Muscle layer of colon (tissue), 2 donors: ENCODE data around the gene ELL2.

ENCODE experiments used
- H3K27ac ChIP-seq: one replicate; pipeline ENCODE4 v1.7.0; 2013; ENCODE audit warnings: low read depth, mild to moderate bottlenecking, low read length, moderate library complexity
- H3K27me3 ChIP-seq, 2 donors: one replicate each; pipeline ENCODE4 v1.7.0; 2013; ENCODE audit warnings: low read length in 2 of 2, mild to moderate bottlenecking in 2 of 2; ENCODE audit not compliant: insufficient read depth in 2 of 2, control insufficient read depth in 1 of 2
- H3K36me3 ChIP-seq: one replicate; pipeline ENCODE4 v1.7.0; 2013; ENCODE audit warnings: mild to moderate bottlenecking, low read length; ENCODE audit not compliant: insufficient read depth
- H3K4me1 ChIP-seq: one replicate; pipeline ENCODE4 v1.7.0; 2013; ENCODE audit warnings: mild to moderate bottlenecking, low read length; ENCODE audit not compliant: insufficient read depth
- H3K4me3 ChIP-seq, 2 donors: one replicate each; pipeline ENCODE4 v1.7.0; 2013; ENCODE audit warnings: low read length in 2 of 2, low read depth in 1 of 2, mild to moderate bottlenecking in 1 of 2, moderate library complexity in 1 of 2
- H3K9ac ChIP-seq: one replicate; pipeline ENCODE4 v1.7.0; 2013; ENCODE audit warnings: low read length
- H3K9me3 ChIP-seq: one replicate; pipeline ENCODE4 v1.7.0; 2013; ENCODE audit warnings: mild to moderate bottlenecking, low read length
- donor health status: abdominal sarcoma.
- donor health status: Adenocarcinoma of cecum.

Gene ELL2

GRCh38 chr5:95925378-95925744 lies 36.3 kb downstream of the ELL2 start:
- Histone ChIP-seq H3K27me3 (no peaks in the 10 kb centered on the region), H3K4me1 (peaks cover 10% of the 10 kb centered on the region), H3K9ac (no peak overlapping the region), H3K27ac (no peak overlapping the region), H3K4me3 (no peak overlapping the region), H3K9me3 (no peaks in the 10 kb centered on the region), H3K36me3 (no peaks in the 10 kb centered on the region)

- Histone ChIP-seq H3K4me3 (no peak overlapping the region), H3K9me3 (no peaks in the 10 kb centered on the region), H3K36me3 (no peaks in the 10 kb centered on the region), H3K4me1 (peaks cover 10% of the 10 kb centered on the region), H3K9ac (no peak overlapping the region), H3K27me3 (no peaks in the 10 kb centered on the region), H3K27ac (no peak overlapping the region)
These were observed 36.8 kb downstream of the ELL2 start for GRCh38 chr5:95924720-95925377.

- Histone ChIP-seq H3K36me3 (no peaks in the 10 kb centered on the region), H3K27ac (no peak overlapping the region), H3K4me1 (peaks cover 10% of the 10 kb centered on the region)
These were observed 37.6 kb downstream of the ELL2 start for GRCh38 chr5:95923918-95924544.

GRCh38 chr5:95922798-95923197 lies 38.9 kb downstream of the ELL2 start:
- H3K36me3 ChIP-seq = no peaks in the 10 kb centered on the region
- H3K4me3 ChIP-seq = no peak overlapping the region
- no peak overlapping the region for H3K27ac ChIP-seq
- no peaks in the 10 kb centered on the region for H3K27me3 ChIP-seq
- H3K9ac ChIP-seq = no peak overlapping the region
- H3K9me3 ChIP-seq = no peaks in the 10 kb centered on the region
- no peaks in the 10 kb centered on the region for H3K4me1 ChIP-seq

More at GRCh38 chr5:95923918-95924544, 37.6 kb downstream of the ELL2 start:
- Histone ChIP-seq H3K9me3 (no peaks in the 10 kb centered on the region), H3K27me3 (no peaks in the 10 kb centered on the region), H3K9ac (no peak overlapping the region), H3K4me3 (no peak overlapping the region)

- no peaks in the 10 kb centered on the region for H3K27me3 ChIP-seq
- no peak overlapping the region for H3K9ac ChIP-seq
- H3K9me3 ChIP-seq = no peaks in the 10 kb centered on the region
- H3K4me3 ChIP-seq = no peak overlapping the region
- no peak overlapping the region for H3K27ac ChIP-seq
- H3K4me1 ChIP-seq = no peaks in the 10 kb centered on the region
- no peaks in the 10 kb centered on the region for H3K36me3 ChIP-seq
These were observed 40.1 kb downstream of the ELL2 start for GRCh38 chr5:95921501-95921900.

GRCh38 chr5:95920822-95921221 lies 40.8 kb downstream of the ELL2 start:
- Histone ChIP-seq H3K27me3 (no peaks in the 10 kb centered on the region), H3K27ac (no peak overlapping the region), H3K9me3 (no peaks in the 10 kb centered on the region), H3K4me1 (no peaks in the 10 kb centered on the region), H3K9ac (no peak overlapping the region), H3K36me3 (no peaks in the 10 kb centered on the region), H3K4me3 (no peak overlapping the region)

- no peaks in the 10 kb centered on the region for H3K27me3 ChIP-seq
- no peaks in the 10 kb centered on the region for H3K4me1 ChIP-seq
- H3K36me3 ChIP-seq = no peaks in the 10 kb centered on the region
- no peak overlapping the region for H3K27ac ChIP-seq
- H3K9me3 ChIP-seq = no peaks in the 10 kb centered on the region
- no peak overlapping the region for H3K4me3 ChIP-seq
- H3K9ac ChIP-seq = no peak overlapping the region
These were observed 42.0 kb downstream of the ELL2 start for GRCh38 chr5:95919658-95920057.

- Histone ChIP-seq H3K27ac (no peak overlapping the region), H3K36me3 (no peaks in the 10 kb centered on the region), H3K9ac (no peak overlapping the region), H3K9me3 (no peaks in the 10 kb centered on the region), H3K4me3 (no peak overlapping the region), H3K4me1 (no peaks in the 10 kb centered on the region), H3K27me3 (no peaks in the 10 kb centered on the region)
These were observed 43.1 kb downstream of the ELL2 start for GRCh38 chr5:95918421-95919006.

- no peaks in the 10 kb centered on the region for H3K36me3 ChIP-seq
- no peaks in the 10 kb centered on the region for H3K9me3 ChIP-seq
- no peak overlapping the region for H3K4me3 ChIP-seq
- H3K4me1 ChIP-seq = no peaks in the 10 kb centered on the region
- no peaks in the 10 kb centered on the region for H3K27me3 ChIP-seq
- no peak overlapping the region for H3K9ac ChIP-seq
- no peak overlapping the region for H3K27ac ChIP-seq
These were observed 44.4 kb downstream of the ELL2 start for GRCh38 chr5:95917207-95917606.

GRCh38 chr5:95916687-95917085 lies 45.0 kb downstream of the ELL2 start:
- Histone ChIP-seq H3K4me3 (no peak overlapping the region), H3K27ac (no peak overlapping the region), H3K9me3 (no peaks in the 10 kb centered on the region), H3K9ac (no peak overlapping the region), H3K27me3 (no peaks in the 10 kb centered on the region), H3K36me3 (no peaks in the 10 kb centered on the region), H3K4me1 (no peaks in the 10 kb centered on the region)

- no peak overlapping the region for H3K4me3 ChIP-seq
- H3K4me1 ChIP-seq = no peaks in the 10 kb centered on the region
- H3K36me3 ChIP-seq = no peaks in the 10 kb centered on the region
- no peak overlapping the region for H3K27ac ChIP-seq
- H3K9ac ChIP-seq = no peak overlapping the region
- no peaks in the 10 kb centered on the region for H3K9me3 ChIP-seq
- no peaks in the 10 kb centered on the region for H3K27me3 ChIP-seq
These were observed 45.5 kb downstream of the ELL2 start for GRCh38 chr5:95915999-95916686.
